A549 (cell line): Measurements from ENCODE around the gene ELANE.

ENCODE experiments used
- BCL3 ChIP-seq: fragments of >200 bp; sonication (Bioruptor Twin); formaldehyde crosslinking; IDR thresholded peaks from 3 replicates; pipeline ENCODE4 v1.6.1; 2016
- CHD4 ChIP-seq: fragments of 200-600 bp; sonication (generic); IDR thresholded peaks from 2 replicates; pipeline ENCODE4 v1.6.1; 2016; ENCODE audit warnings: antibody characterized with exemption, mild to moderate bottlenecking, borderline replicate concordance
- EHF ChIP-seq: fragments of 250-450 bp; sonication (Bioruptor Pico); IDR thresholded peaks from 2 replicates; pipeline ENCODE4 v1.5.0; 2020; ENCODE audit warnings: mild to moderate bottlenecking
- EP300 ChIP-seq, 2 experiments: fragments of >200 bp; sonication (Bioruptor Twin); formaldehyde crosslinking; IDR thresholded peaks; 2 replicates in 1 of 2; 3 replicates in 1 of 2; pipeline ENCODE4 v1.6.1; 2016 to 2017
- HMGXB4 ChIP-seq: fragments of 250-450 bp; sonication (Bioruptor Pico); IDR thresholded peaks from 2 replicates; pipeline ENCODE4 v1.5.0; 2021; ENCODE audit warnings: mild to moderate bottlenecking, moderate library complexity, borderline replicate concordance
- HOXA7 ChIP-seq: fragments of 250-450 bp; sonication (Bioruptor Pico); IDR thresholded peaks from 2 replicates; pipeline ENCODE4 v1.5.0; 2020; ENCODE audit warnings: mild to moderate bottlenecking, moderate library complexity
- MAZ ChIP-seq: fragments of 150-350 bp; IDR thresholded peaks from 2 replicates; pipeline ENCODE4 v1.6.1; 2014; ENCODE audit warnings: antibody characterized with exemption, low read depth, low read length, borderline replicate concordance
- NR3C1 ChIP-seq: fragments of >200 bp; sonication (Bioruptor Twin); formaldehyde crosslinking; IDR thresholded peaks from 3 replicates; pipeline ENCODE4 v1.6.1; 2017
- PHF8 ChIP-seq: fragments of 200-600 bp; sonication (generic); IDR thresholded peaks from 2 replicates; pipeline ENCODE4 v1.6.1; 2016; ENCODE audit warnings: low read depth, mild to moderate bottlenecking, antibody characterized with exemption, moderate library complexity, borderline replicate concordance
- POLR2A ChIP-seq: IDR thresholded peaks from 2 replicates; pipeline ENCODE4 v1.6.1; 2012; ENCODE audit warnings: mild to moderate bottlenecking, low read length
- RCOR1 ChIP-seq: fragments of 150-350 bp; IDR thresholded peaks from 2 replicates; pipeline ENCODE4 v1.6.1; 2014; ENCODE audit warnings: antibody characterized with exemption, low read length, low read depth
- RFX5 ChIP-seq: fragments of 450-650 bp; IDR thresholded peaks from 2 replicates; pipeline ENCODE4 v1.7.1; 2014; ENCODE audit warnings: antibody characterized with exemption, mild to moderate bottlenecking, moderate library complexity
- TFCP2L1 ChIP-seq: fragments of 250-450 bp; sonication (Bioruptor Pico); IDR thresholded peaks from 2 replicates; pipeline ENCODE4 v1.5.0; 2021; ENCODE audit warnings: mild to moderate bottlenecking
- TF ChIP-seq, protein P1 (sequence below): fragments of >200 bp; sonication (Bioruptor Twin); formaldehyde crosslinking; IDR thresholded peaks from 3 replicates; pipeline ENCODE4 v1.5.1; 2016

GRCh38 chr19:835210-835810, 16.8 kb upstream of the ELANE start:
- no peak for TF ChIP-seq MAZ
- TF ChIP-seq, protein P1, sequence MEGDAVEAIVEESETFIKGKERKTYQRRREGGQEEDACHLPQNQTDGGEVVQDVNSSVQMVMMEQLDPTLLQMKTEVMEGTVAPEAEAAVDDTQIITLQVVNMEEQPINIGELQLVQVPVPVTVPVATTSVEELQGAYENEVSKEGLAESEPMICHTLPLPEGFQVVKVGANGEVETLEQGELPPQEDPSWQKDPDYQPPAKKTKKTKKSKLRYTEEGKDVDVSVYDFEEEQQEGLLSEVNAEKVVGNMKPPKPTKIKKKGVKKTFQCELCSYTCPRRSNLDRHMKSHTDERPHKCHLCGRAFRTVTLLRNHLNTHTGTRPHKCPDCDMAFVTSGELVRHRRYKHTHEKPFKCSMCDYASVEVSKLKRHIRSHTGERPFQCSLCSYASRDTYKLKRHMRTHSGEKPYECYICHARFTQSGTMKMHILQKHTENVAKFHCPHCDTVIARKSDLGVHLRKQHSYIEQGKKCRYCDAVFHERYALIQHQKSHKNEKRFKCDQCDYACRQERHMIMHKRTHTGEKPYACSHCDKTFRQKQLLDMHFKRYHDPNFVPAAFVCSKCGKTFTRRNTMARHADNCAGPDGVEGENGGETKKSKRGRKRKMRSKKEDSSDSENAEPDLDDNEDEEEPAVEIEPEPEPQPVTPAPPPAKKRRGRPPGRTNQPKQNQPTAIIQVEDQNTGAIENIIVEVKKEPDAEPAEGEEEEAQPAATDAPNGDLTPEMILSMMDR = no peak
- no peak for TF ChIP-seq BCL3
- TF ChIP-seq TFCP2L1 (CRISPR knock-in tag) = no peak
- TF ChIP-seq POLR2A = no peak
- no peak for TF ChIP-seq PHF8
- TF ChIP-seq HOXA7 = no peak
- no peak for TF ChIP-seq RCOR1
- no peak for TF ChIP-seq CHD4
- no peak for TF ChIP-seq EHF (CRISPR knock-in tag)
- TF ChIP-seq EP300 (IDR thresholded peaks at IDR 0.05) = no peak
- TF ChIP-seq RFX5 = no peak
- no peak for TF ChIP-seq HMGXB4
- TF ChIP-seq NR3C1 = no peak
